C4-2B (cell line): ENCODE results near the gene HYAL1.
A peak's percentile ranks its signal among the peaks of the same experiment; 100 is the strongest.
"Not testable (repeated sequence)": the region's sequence is repeated elsewhere in the genome, so short reads cannot be mapped to it uniquely, and the experiment has no call there.

Experiments used
- H3K27ac ChIP-seq: fragments of 450-650 bp; 2 replicates; pipeline ENCODE4 v1.5.1; 2017
- CTCF ChIP-seq: fragments of 450-650 bp; conservative IDR thresholded peaks from 2 replicates; pipeline ENCODE4 v1.5.1; 2017; ENCODE audit warnings: mild to moderate bottlenecking
- ZFX ChIP-seq: fragments of 450-650 bp; IDR thresholded peaks from 2 replicates; pipeline ENCODE4 v1.6.1; 2017

HYAL1 gene

GRCh38 chr3:50290161-50290641 lies 13.2 kb downstream of the HYAL1 start:
- H3K27ac ChIP-seq, result peak overlapping the region; percentile 99

GRCh38 chr3:50289130-50289529 lies 14.2 kb downstream of the HYAL1 start:
- TF ChIP-seq CTCF, result no peak
- TF ChIP-seq ZFX, result no peak

More at GRCh38 chr3:50290161-50290641, 13.2 kb downstream of the HYAL1 start:
- TF ChIP-seq ZFX (no peak), CTCF (no peak)

GRCh38 chr3:50288387-50289007 lies 14.9 kb downstream of the HYAL1 start:
- H3K27ac ChIP-seq, result no peak overlapping the region
- TF ChIP-seq CTCF (no peak), ZFX (no peak)

More at GRCh38 chr3:50289130-50289529, 14.2 kb downstream of the HYAL1 start:
- H3K27ac ChIP-seq, result peak overlapping the region; percentile 99

GRCh38 chr3:50287262-50287661 lies 16.1 kb downstream of the HYAL1 start:
- TF ChIP-seq ZFX (no peak), CTCF (no peak)

GRCh38 chr3:50286322-50287227 lies 16.8 kb downstream of the HYAL1 start:
- no peak overlapping the region for H3K27ac ChIP-seq
- TF ChIP-seq CTCF (no peak), ZFX (no peak)

More at GRCh38 chr3:50287262-50287661, 16.1 kb downstream of the HYAL1 start:
- no peak overlapping the region for H3K27ac ChIP-seq

GRCh38 chr3:50284121-50284520 lies 19.3 kb downstream of the HYAL1 start:
- H3K27ac ChIP-seq, result not testable (repeated sequence)

GRCh38 chr3:50279255-50280016 lies 23.9 kb downstream of the HYAL1 start:
- no peak overlapping the region for H3K27ac ChIP-seq
- TF ChIP-seq ZFX (no peak), CTCF (no peak)
